ENCODE data around the gene EXOC3L4.

- no peak for TF ChIP-seq EZH2 (IDR thresholded peaks at IDR 0.05; ENCODE audit: low read length, unreplicated experiment)
- TF ChIP-seq CTCF (conservative IDR thresholded peaks at IDR 0.05; ENCODE audit: low read depth, low read length) = no peak
Measured at GRCh38 chr14:103057028-103057371, 37.5 kb upstream of the EXOC3L4 start.
